LNCaP clone FGC (cell line): ENCODE results near the gene AGBL4.
A peak's percentile ranks its signal among the peaks of the same experiment; 100 is the strongest.

ENCODE experiments used
- DNase-seq: peaks from one replicate; pipeline ENCODE4 v3.0.0-alpha.2; 2011; ENCODE audit warnings: low read depth
- H3K4me3 ChIP-seq: 2 replicates; pipeline ENCODE4 v1.5.1; 2011; ENCODE audit warnings: mild to moderate bottlenecking, low read depth, low read length, control low read depth
- CTCF ChIP-seq: IDR thresholded peaks from 2 replicates; pipeline ENCODE4 v1.5.1; 2012; ENCODE audit warnings: mild to moderate bottlenecking; ENCODE audit not compliant: control insufficient read depth, insufficient read depth; ENCODE audit errors: extremely low read depth

AGBL4 gene

GRCh38 chr1:48753293-48753692, 1270.5 kb downstream of the AGBL4 start:
- DNase-seq: no peak
- H3K4me3 ChIP-seq: no peak overlapping the region
- no peak for TF ChIP-seq CTCF

GRCh38 chr1:48750109-48750508, 1273.6 kb downstream of the AGBL4 start:
- no peak for TF ChIP-seq CTCF
- DNase-seq: no peak
- H3K4me3 ChIP-seq: no peak overlapping the region

GRCh38 chr1:48749068-48749467, 1274.7 kb downstream of the AGBL4 start:
- no peak overlapping the region for H3K4me3 ChIP-seq
- no peak for DNase-seq

GRCh38 chr1:48746906-48747305, 1276.8 kb downstream of the AGBL4 start:
- no peak overlapping the region for H3K4me3 ChIP-seq
- no peak for TF ChIP-seq CTCF
- DNase-seq: no peak

More at GRCh38 chr1:48749068-48749467, 1274.7 kb downstream of the AGBL4 start:
- TF ChIP-seq CTCF: no peak

GRCh38 chr1:48744032-48744431, 1279.7 kb downstream of the AGBL4 start:
- no peak for TF ChIP-seq CTCF
- no peak overlapping the region for H3K4me3 ChIP-seq
- peak; percentile 18 for DNase-seq

GRCh38 chr1:48743480-48743879, 1280.3 kb downstream of the AGBL4 start:
- no peak for TF ChIP-seq CTCF
- H3K4me3 ChIP-seq: no peak overlapping the region
- no peak for DNase-seq

- H3K4me3 ChIP-seq: no peak overlapping the region
- DNase-seq: peak; percentile 21
- no peak for TF ChIP-seq CTCF
Measured at GRCh38 chr1:48741380-48741779, 1282.4 kb downstream of the AGBL4 start.
